ENCODE results near the gene BIRC6. TPM values are rescaled to one million over a fixed set of nuclear protein-coding genes. Genes with fewer than 3 reads are reported as not detected.
"Not testable (repeated sequence)": the region's sequence is repeated elsewhere in the genome, so short reads cannot be mapped to it uniquely, and the experiment has no call there.

Gene BIRC6
- total RNA-seq, 1 experiment from 2014 or later = 79.0 TPM

- intact Hi-C loops (cut with micrococcal nuclease; ENCODE audit: unreplicated experiment) = no loop called here
These were observed 9.8 kb downstream of the BIRC6 start for GRCh38 chr2:32366595-32366994.

DNA sequence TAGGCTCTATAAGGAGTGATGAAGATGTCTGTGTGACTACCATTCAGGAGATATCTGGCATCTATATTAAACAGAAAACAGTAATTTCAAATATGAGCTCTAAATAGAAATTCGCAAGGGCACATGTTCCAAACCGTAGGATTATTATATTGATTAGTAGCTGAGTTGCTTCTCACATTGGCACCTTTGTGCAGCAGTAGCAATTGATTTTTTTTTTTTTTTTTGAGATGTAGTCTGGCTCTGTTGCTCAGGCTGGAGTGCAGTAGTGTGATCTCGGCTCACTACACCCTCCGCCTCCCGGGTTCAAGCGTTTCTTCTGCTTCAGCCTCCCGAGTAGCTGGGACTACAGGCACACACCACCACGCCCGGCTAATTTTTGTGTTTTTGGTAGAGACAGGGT lies 12.4 kb downstream of the BIRC6 start:
- Histone ChIP-seq H4K20me1 (ENCODE audit: insufficient read depth) (peaks cover 91% of the 10 kb centered on the region), H3F3A (ENCODE audit: insufficient read depth, low read depth) (peaks cover 5% of the 10 kb centered on the region; the same call in 1 of the 2 replicates), H3K4me1 (replicated peaks; ENCODE audit: insufficient read depth) (no peaks in the 10 kb centered on the region), H3K4me2 (no peak overlapping the region), H3K27ac (no peak overlapping the region; the same call in 1 of the 2 replicates), H3K9me3 (ENCODE audit: insufficient read depth, low read depth) (no peaks in the 10 kb centered on the region), H3K79me2 (ENCODE audit: low read depth) (peaks cover 99% of the 10 kb centered on the region), H3K27me3 (ENCODE audit: insufficient read depth, low read depth) (no peaks in the 10 kb centered on the region), H3K9me2 (ENCODE audit: insufficient read depth) (no peaks in the 10 kb centered on the region), H2AFZ (no peak overlapping the region), H3K4me3 (no peak overlapping the region), H3K36me3 (ENCODE audit: low read depth) (0 out of 2 replicates have a peak, but pooled peaks cover 4% of the 10 kb centered on the region)
- no TSS peak for BruUV-seq (replicated peaks)
- intact Hi-C loops (cut with micrococcal nuclease; ENCODE audit: unreplicated experiment) = no loop called here
- POLR2A ChIA-PET (ENCODE audit: unreplicated experiment) = no interaction called here
- no peak for TF ChIP-seq EZH2 (IDR thresholded peaks at IDR 0.05; ENCODE audit: low read depth)
- TF ChIP-seq CTCF (conservative IDR thresholded peaks at IDR 0.05) = no peak
- CTCF ChIA-PET = no interaction called here
- DNase-seq = no peak

More at GRCh38 chr2:32366595-32366994, 9.8 kb downstream of the BIRC6 start:
- Histone ChIP-seq H3K4me3 (no peak overlapping the region), H3K27me3 (ENCODE audit: insufficient read depth, low read depth) (no peaks in the 10 kb centered on the region), H3K9me3 (ENCODE audit: insufficient read depth, low read depth) (no peaks in the 10 kb centered on the region), H3K79me2 (ENCODE audit: low read depth) (peaks cover 99% of the 10 kb centered on the region), H3F3A (ENCODE audit: insufficient read depth, low read depth) (peaks cover 5% of the 10 kb centered on the region; the same call in 1 of the 2 replicates), H3K36me3 (ENCODE audit: low read depth) (0 out of 2 replicates have a peak, but pooled peaks cover 4% of the 10 kb centered on the region), H2AFZ (no peak overlapping the region), H3K4me1 (replicated peaks; ENCODE audit: insufficient read depth) (no peaks in the 10 kb centered on the region), H3K4me2 (no peak overlapping the region), H3K27ac (no peak overlapping the region), H3K9me2 (ENCODE audit: insufficient read depth) (no peaks in the 10 kb centered on the region), H4K20me1 (ENCODE audit: insufficient read depth) (peaks cover 93% of the 10 kb centered on the region)
- BruUV-seq (replicated peaks) = TSS peak; percentile 1
- CTCF ChIA-PET = no interaction called here
- no peak for TF ChIP-seq EZH2 (IDR thresholded peaks at IDR 0.05; ENCODE audit: low read depth)
- TF ChIP-seq CTCF (conservative IDR thresholded peaks at IDR 0.05) = no peak
- DNase-seq = no peak
- POLR2A ChIA-PET (ENCODE audit: unreplicated experiment) = no interaction called here

- H2AFZ ChIP-seq; H3K9me3 ChIP-seq (ENCODE audit: insufficient read depth, low read depth); H3K4me2 ChIP-seq; POLR2A ChIA-PET (ENCODE audit: unreplicated experiment); H3K9me2 ChIP-seq (ENCODE audit: insufficient read depth); BruUV-seq (replicated peaks); H3K4me3 ChIP-seq; DNase-seq; CTCF ChIA-PET; H3K27me3 ChIP-seq (ENCODE audit: insufficient read depth, low read depth); H3K27ac ChIP-seq; H3K4me1 ChIP-seq (replicated peaks; ENCODE audit: insufficient read depth); H3K36me3 ChIP-seq (ENCODE audit: low read depth); intact Hi-C loops (cut with micrococcal nuclease; ENCODE audit: unreplicated experiment): not testable (repeated sequence)
- Histone ChIP-seq H3K79me2 (ENCODE audit: low read depth) (peaks cover 97% of the 10 kb centered on the region), H4K20me1 (ENCODE audit: insufficient read depth) (peaks cover 93% of the 10 kb centered on the region), H3F3A (ENCODE audit: insufficient read depth, low read depth) (peaks cover 10% of the 10 kb centered on the region; the same call in 1 of the 2 replicates)
These were observed 14.1 kb downstream of the BIRC6 start for GRCh38 chr2:32370942-32371341.

All from PC-9 (cell line).